HEK293T (cell line): ENCODE results near the gene EYA4.

Experiments
- CTCF ChIA-PET: fragments of 350-600 bp; formaldehyde crosslinking; extraction: SDS; loops from one replicate; lab custom pipeline; 2021; ENCODE audit warnings: antibody characterized with exemption, inconsistent platforms; lab: Yijun Ruan, JAX
- POLR2A ChIA-PET: fragments of 350-600 bp; formaldehyde crosslinking; extraction: SDS; loops from one replicate; lab custom pipeline; 2020; ENCODE audit warnings: antibody characterized with exemption, inconsistent platforms; lab: Yijun Ruan, JAX
- DNase-seq: peaks from one replicate; pipeline ENCODE4 v3.0.0; 2012; ENCODE audit warnings: mixed read lengths; ENCODE audit errors: extremely low spot score
- ARNT ChIP-seq: fragments of 450-650 bp; IDR thresholded peaks from 2 replicates; pipeline ENCODE4 v1.6.1; 2017; ENCODE audit warnings: mild to moderate bottlenecking
- BHLHE40 ChIP-seq: fragments of 450-650 bp; IDR thresholded peaks from 2 replicates; pipeline ENCODE4 v1.6.1; 2016; ENCODE audit warnings: mild to moderate bottlenecking, moderate library complexity, borderline replicate concordance
- CTBP1 ChIP-seq: fragments of 450-650 bp; IDR thresholded peaks from 2 replicates; pipeline ENCODE4 v1.6.1; 2016; ENCODE audit warnings: borderline replicate concordance
- ELF4 ChIP-seq: fragments of 450-650 bp; IDR thresholded peaks from 2 replicates; pipeline ENCODE4 v1.6.1; 2017; ENCODE audit warnings: antibody characterized with exemption
- FOXA1 ChIP-seq: fragments of 450-650 bp; IDR thresholded peaks from 2 replicates; pipeline ENCODE4 v1.6.1; 2016; ENCODE audit warnings: mild to moderate bottlenecking
- FOXK2 ChIP-seq: fragments of 450-650 bp; IDR thresholded peaks from 2 replicates; pipeline ENCODE4 v1.6.1; 2016; ENCODE audit warnings: mild to moderate bottlenecking
- FOXM1 ChIP-seq: fragments of 450-650 bp; IDR thresholded peaks from 2 replicates; pipeline ENCODE4 v1.6.1; 2017; ENCODE audit warnings: mild to moderate bottlenecking, borderline replicate concordance
- HDGF ChIP-seq: fragments of 450-650 bp; IDR thresholded peaks from 2 replicates; pipeline ENCODE4 v1.6.1; 2017; ENCODE audit warnings: antibody characterized with exemption, borderline replicate concordance
- L3MBTL2 ChIP-seq: fragments of 450-650 bp; conservative IDR thresholded peaks from 2 replicates; pipeline ENCODE4 v1.6.1; 2016; ENCODE audit warnings: mild to moderate bottlenecking
- LEF1 ChIP-seq: fragments of 450-650 bp; IDR thresholded peaks from 2 replicates; pipeline ENCODE4 v1.6.1; 2017; ENCODE audit warnings: mild to moderate bottlenecking, borderline replicate concordance
- NFRKB ChIP-seq: fragments of 450-650 bp; IDR thresholded peaks from 2 replicates; pipeline ENCODE4 v1.6.1; 2016; ENCODE audit warnings: mild to moderate bottlenecking, moderate library complexity
- PKNOX1 ChIP-seq: fragments of 450-650 bp; IDR thresholded peaks from 2 replicates; pipeline ENCODE4 v1.6.1; 2016
- SP1 ChIP-seq: fragments of 450-650 bp; IDR thresholded peaks from 2 replicates; pipeline ENCODE4 v1.6.1; 2017
- SUZ12 ChIP-seq: fragments of 450-650 bp; IDR thresholded peaks from 2 replicates; pipeline ENCODE4 v1.6.1; 2016; ENCODE audit warnings: mild to moderate bottlenecking
- TARDBP ChIP-seq: fragments of 450-650 bp; IDR thresholded peaks from 2 replicates; pipeline ENCODE4 v1.6.1; 2016
- ZNF384 ChIP-seq: fragments of 450-650 bp; IDR thresholded peaks from 2 replicates; pipeline ENCODE4 v1.6.1; 2016

The EYA4 gene

GRCh38 chr6:133297657-133298056 is 56.5 kb downstream of the EYA4 start:
- CTCF ChIA-PET: no interaction called here
- POLR2A ChIA-PET: no interaction called here
- no peak for TF ChIP-seq LEF1
- TF ChIP-seq BHLHE40: no peak
- TF ChIP-seq ELF4: no peak
- TF ChIP-seq HDGF: no peak
- TF ChIP-seq SP1: no peak
- no peak for TF ChIP-seq L3MBTL2
- TF ChIP-seq TARDBP: no peak
- TF ChIP-seq FOXA1: no peak
- no peak for TF ChIP-seq SUZ12
- no peak for TF ChIP-seq CTBP1
- TF ChIP-seq PKNOX1: no peak
- no peak for TF ChIP-seq NFRKB
- no peak for TF ChIP-seq FOXM1
- no peak for TF ChIP-seq FOXK2
- TF ChIP-seq ARNT: no peak
- no peak for TF ChIP-seq ZNF384
- DNase-seq: no peak

- ChIA-PET POLR2A (no interaction called here), CTCF (no interaction called here)
- DNase-seq: no peak
- no peak for TF ChIP-seq CTBP1
- no peak for TF ChIP-seq TARDBP
- no peak for TF ChIP-seq NFRKB
- no peak for TF ChIP-seq SUZ12
- TF ChIP-seq L3MBTL2: no peak
- no peak for TF ChIP-seq BHLHE40
- TF ChIP-seq FOXM1: no peak
- no peak for TF ChIP-seq ARNT
- no peak for TF ChIP-seq PKNOX1
- no peak for TF ChIP-seq LEF1
- TF ChIP-seq SP1: no peak
- TF ChIP-seq FOXK2: no peak
- TF ChIP-seq FOXA1: no peak
Measured at GRCh38 chr6:133298335-133298734, 57.2 kb downstream of the EYA4 start.

GRCh38 chr6:133298801-133299200 is 57.6 kb downstream of the EYA4 start:
- no peak for DNase-seq
- POLR2A ChIA-PET: no interaction called here
- CTCF ChIA-PET: interaction anchor here (0.6 kb wide), 1 partner anchor 89 kb away, joined by 3 read pairs; no protein-coding TSS in a partner anchor
- TF ChIP-seq ZNF384: no peak
- no peak for TF ChIP-seq L3MBTL2
- no peak for TF ChIP-seq PKNOX1
- TF ChIP-seq SUZ12: no peak
- TF ChIP-seq NFRKB: no peak
- no peak for TF ChIP-seq LEF1
- no peak for TF ChIP-seq HDGF
- no peak for TF ChIP-seq ARNT

- DNase-seq: no peak
- no peak for TF ChIP-seq ARNT
- TF ChIP-seq PKNOX1: no peak
- CTCF ChIA-PET: no interaction called here
- POLR2A ChIA-PET: no interaction called here
Measured at GRCh38 chr6:133300896-133301295, 59.7 kb downstream of the EYA4 start.

- TF ChIP-seq FOXM1 (no peak), NFRKB (no peak), SP1 (no peak), ZNF384 (no peak), CTBP1 (no peak), LEF1 (no peak), ARNT (no peak), BHLHE40 (no peak), FOXA1 (no peak), ELF4 (no peak), HDGF (no peak), FOXK2 (no peak), SUZ12 (no peak)
- DNase-seq: no peak
- CTCF ChIA-PET: interaction anchor here (1.7 kb wide), 1 partner anchor 10 kb away, joined by 7 read pairs; no protein-coding TSS in a partner anchor
- POLR2A ChIA-PET: no interaction called here
Measured at GRCh38 chr6:133301835-133302234, 60.7 kb downstream of the EYA4 start.

- TF ChIP-seq SUZ12: no peak
- TF ChIP-seq FOXA1: no peak
- no peak for TF ChIP-seq BHLHE40
- no peak for TF ChIP-seq HDGF
- no peak for TF ChIP-seq TARDBP
- TF ChIP-seq LEF1: no peak
- no peak for TF ChIP-seq ELF4
- no peak for TF ChIP-seq NFRKB
- TF ChIP-seq ARNT: no peak
- no peak for TF ChIP-seq CTBP1
- no peak for TF ChIP-seq L3MBTL2
- TF ChIP-seq ZNF384: no peak
- no peak for TF ChIP-seq FOXK2
- TF ChIP-seq PKNOX1: no peak
- TF ChIP-seq SP1: no peak
- TF ChIP-seq FOXM1: no peak
- ChIA-PET POLR2A (no interaction called here), CTCF (no interaction called here)
- no peak for DNase-seq
Measured at GRCh38 chr6:133306931-133307330, 65.8 kb downstream of the EYA4 start.
